Activated naive CD4-positive, alpha-beta T cell treated with anti-CD3 and anti-CD28 coated beads, Interleukin-2, amount 10 ng/mL, durations not matched to agents 7 days and 5 days (primary cell): Measurements from ENCODE around the gene KIF20B.

Experiments
- CTCF ChIA-PET: fragments of 350-600 bp; sonication (Branson Sonifier 250); formaldehyde crosslinking; loops from one replicate; lab custom pipeline; 2021; ENCODE audit warnings: antibody characterized with exemption; lab: Charles Lee
- DNase-seq: peaks from one replicate; pipeline ENCODE4 v3.0.0-alpha.2; 2020
- H3K27ac Mint-ChIP-seq: one replicate; pipeline ENCODE4 v1.8.0; 2021; ENCODE audit warnings: mild to moderate bottlenecking, moderate library complexity, mixed read lengths
- H3K27me3 Mint-ChIP-seq: one replicate; pipeline ENCODE4 v1.8.0; 2021; ENCODE audit warnings: mild to moderate bottlenecking, mixed read lengths
- H3K36me3 Mint-ChIP-seq: one replicate; pipeline ENCODE4 v1.8.0; 2021; ENCODE audit warnings: mixed read lengths
- H3K4me1 Mint-ChIP-seq: one replicate; pipeline ENCODE4 v1.8.0; 2021; ENCODE audit warnings: mixed read lengths
- H3K4me3 Mint-ChIP-seq: one replicate; pipeline ENCODE4 v1.8.0; 2021; ENCODE audit warnings: mild to moderate bottlenecking, moderate library complexity, mixed read lengths
- H3K9me3 Mint-ChIP-seq: one replicate; pipeline ENCODE4 v1.8.0; 2021; ENCODE audit warnings: mixed read lengths

Gene KIF20B

GRCh38 chr10:89782470-89782869, 81.1 kb downstream of the KIF20B start:
- CTCF ChIA-PET, result interaction anchor here (0.6 kb wide), 1 partner anchor 166 kb away, joined by 4 read pairs; no protein-coding TSS in a partner anchor
- no peak for DNase-seq
- no peak overlapping the region for H3K27ac Mint-ChIP-seq
- H3K27me3 Mint-ChIP-seq, result no peaks in the 10 kb centered on the region
- no peaks in the 10 kb centered on the region for H3K9me3 Mint-ChIP-seq
- no peaks in the 10 kb centered on the region for H3K4me1 Mint-ChIP-seq
- H3K36me3 Mint-ChIP-seq, result peaks cover 21% of the 10 kb centered on the region
- no peak overlapping the region for H3K4me3 Mint-ChIP-seq

- Mint-ChIP-seq H3K9me3 (no peaks in the 10 kb centered on the region), H3K4me1 (no peaks in the 10 kb centered on the region), H3K27ac (peak overlapping the region; percentile 42), H3K27me3 (no peaks in the 10 kb centered on the region), H3K4me3 (no peak overlapping the region), H3K36me3 (peaks cover 16% of the 10 kb centered on the region)
- CTCF ChIA-PET, result interaction anchor here (1.1 kb wide), 1 partner anchor 12 kb away, joined by 3 read pairs; no protein-coding TSS in a partner anchor
- DNase-seq, result no peak
These were observed 82.0 kb downstream of the KIF20B start for GRCh38 chr10:89783406-89783805.

DNA sequence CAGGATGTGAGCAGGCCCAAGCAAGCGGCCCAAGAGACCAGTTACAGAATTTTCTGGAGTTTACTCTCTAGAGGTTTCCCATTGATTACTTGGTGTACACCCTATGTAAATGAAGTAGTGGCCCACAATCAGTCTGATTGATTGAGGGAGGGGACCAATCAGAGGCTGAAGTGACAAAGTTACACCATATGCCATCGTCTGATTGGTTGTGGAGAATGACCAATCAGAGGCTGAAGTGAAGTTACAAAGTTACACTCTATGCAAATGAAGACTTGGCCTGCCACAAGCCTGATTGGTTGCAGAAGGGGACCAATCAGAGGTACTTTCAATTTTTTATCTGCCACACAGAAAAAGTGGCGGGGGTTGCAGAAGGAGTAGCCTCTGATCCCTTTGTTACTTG, 83.7 kb downstream of the KIF20B start:
- Mint-ChIP-seq H3K36me3 (peaks cover 7% of the 10 kb centered on the region), H3K27ac (no peak overlapping the region), H3K27me3 (peaks cover 8% of the 10 kb centered on the region), H3K4me3 (no peak overlapping the region), H3K9me3 (no peaks in the 10 kb centered on the region), H3K4me1 (peaks cover 8% of the 10 kb centered on the region)
- DNase-seq, result no peak
- CTCF ChIA-PET, result no interaction called here

DNA sequence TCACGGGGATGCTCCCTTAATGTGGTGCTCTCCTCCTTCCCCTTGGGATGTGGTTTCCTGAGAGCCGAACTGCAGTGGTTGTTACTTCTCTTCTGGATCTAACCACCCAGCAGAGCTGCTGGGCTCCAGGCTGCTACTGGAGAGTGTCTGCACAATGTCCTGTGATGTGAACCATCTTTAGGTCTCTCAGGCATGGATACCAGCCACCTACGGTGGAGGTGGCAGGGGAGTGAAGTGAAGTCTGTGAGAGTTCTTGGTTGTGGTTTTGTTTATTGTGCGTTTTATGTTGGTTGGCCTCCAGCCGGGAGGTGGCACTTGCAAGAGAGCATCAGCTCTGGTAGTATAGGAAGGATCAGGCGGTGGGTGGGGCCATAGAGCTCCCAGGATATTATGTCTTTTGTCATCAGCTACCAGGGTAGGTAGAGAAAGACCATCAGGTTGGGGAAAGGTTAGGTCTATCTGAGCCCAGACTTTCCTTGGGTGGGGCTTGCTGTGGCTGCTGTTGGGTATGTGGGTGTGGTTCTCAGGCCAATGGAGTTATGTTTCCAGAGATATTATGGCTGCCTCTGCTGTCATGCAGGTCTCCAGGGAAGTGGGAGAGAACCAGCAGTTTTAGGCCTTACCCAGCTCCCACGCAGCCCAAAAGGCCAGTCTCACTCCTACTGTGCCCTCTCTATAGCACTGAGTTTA, 87.9 kb downstream of the KIF20B start:
- no peaks in the 10 kb centered on the region for H3K9me3 Mint-ChIP-seq
- H3K4me3 Mint-ChIP-seq, result no peak overlapping the region
- H3K4me1 Mint-ChIP-seq, result peaks cover 8% of the 10 kb centered on the region
- no peak overlapping the region for H3K27ac Mint-ChIP-seq
- H3K27me3 Mint-ChIP-seq, result peaks cover 17% of the 10 kb centered on the region
- no peak for DNase-seq
- no peaks in the 10 kb centered on the region for H3K36me3 Mint-ChIP-seq
- CTCF ChIA-PET, result interaction anchor here (0.7 kb wide), 1 partner anchor 1076 kb away, joined by 3 read pairs; no protein-coding TSS in a partner anchor

GRCh38 chr10:89792187-89792586, 90.8 kb downstream of the KIF20B start:
- no peaks in the 10 kb centered on the region for H3K36me3 Mint-ChIP-seq
- no peak overlapping the region for H3K4me3 Mint-ChIP-seq
- H3K27ac Mint-ChIP-seq, result no peak overlapping the region
- CTCF ChIA-PET, result no interaction called here
- H3K27me3 Mint-ChIP-seq, result peaks cover 17% of the 10 kb centered on the region
- DNase-seq, result no peak
- H3K4me1 Mint-ChIP-seq, result peaks cover 8% of the 10 kb centered on the region
- H3K9me3 Mint-ChIP-seq, result no peaks in the 10 kb centered on the region

GRCh38 chr10:89793649-89794254, 92.4 kb downstream of the KIF20B start:
- Mint-ChIP-seq H3K36me3 (no peaks in the 10 kb centered on the region), H3K4me3 (no peak overlapping the region), H3K27ac (no peak overlapping the region), H3K27me3 (peaks cover 17% of the 10 kb centered on the region), H3K4me1 (peaks cover 8% of the 10 kb centered on the region), H3K9me3 (no peaks in the 10 kb centered on the region)
- CTCF ChIA-PET, result interaction anchor here (0.6 to 1.3 kb wide), 3 partner anchors 43 to 344 kb away, joined by 3 to 5 read pairs (median 3); no protein-coding TSS in a partner anchor
- DNase-seq, result peak; percentile 36

DNA sequence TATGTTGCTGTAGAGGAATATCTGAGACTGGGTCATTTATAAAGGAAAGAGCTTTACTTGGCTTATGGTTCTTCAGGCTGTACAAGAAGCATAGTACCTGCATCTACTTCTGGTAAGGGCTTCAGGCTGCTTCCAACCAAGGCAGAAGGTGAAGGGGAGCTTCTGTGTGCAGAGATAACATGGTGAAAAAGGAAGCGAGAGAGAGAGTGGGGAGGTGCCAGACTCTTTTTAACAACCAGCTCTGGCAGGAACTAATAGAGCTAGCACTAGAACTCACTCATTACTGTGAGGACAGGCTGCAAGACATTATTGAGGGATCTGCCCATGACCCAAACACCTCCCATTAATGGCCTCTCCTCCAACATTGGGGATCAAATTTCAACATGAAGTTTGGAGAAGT, 94.5 kb downstream of the KIF20B start:
- DNase-seq, result no peak
- Mint-ChIP-seq H3K9me3 (no peaks in the 10 kb centered on the region), H3K36me3 (no peaks in the 10 kb centered on the region), H3K4me3 (no peak overlapping the region), H3K27ac (no peak overlapping the region), H3K4me1 (no peaks in the 10 kb centered on the region), H3K27me3 (peaks cover 4% of the 10 kb centered on the region)
- CTCF ChIA-PET, result interaction anchor here (0.8 to 0.9 kb wide), 2 partner anchors 8 to 13 kb away, joined by 3 read pairs; no protein-coding TSS in a partner anchor

DNA sequence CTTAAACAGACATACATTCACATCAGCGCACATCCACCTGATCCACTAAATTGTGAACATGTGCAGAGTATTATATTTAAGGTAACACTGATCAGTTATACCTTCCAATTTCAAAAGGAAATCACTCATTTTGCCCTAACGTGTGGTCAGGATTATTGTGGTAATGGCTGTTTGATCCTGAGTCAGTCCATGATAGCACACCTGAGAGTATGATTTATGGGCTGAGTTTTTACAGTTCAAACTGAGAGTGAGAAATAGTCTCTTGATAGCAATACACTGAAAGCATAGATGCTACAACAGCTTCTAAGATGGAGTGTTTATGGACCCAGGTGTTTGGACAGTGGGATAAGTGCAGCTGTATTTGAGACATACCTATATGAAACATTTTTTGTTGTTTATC, 96.7 kb downstream of the KIF20B start:
- CTCF ChIA-PET, result no interaction called here
- no peaks in the 10 kb centered on the region for H3K4me1 Mint-ChIP-seq
- H3K9me3 Mint-ChIP-seq, result no peaks in the 10 kb centered on the region
- H3K4me3 Mint-ChIP-seq, result no peak overlapping the region
- no peak overlapping the region for H3K27ac Mint-ChIP-seq
- H3K27me3 Mint-ChIP-seq, result no peaks in the 10 kb centered on the region
- DNase-seq, result no peak
- H3K36me3 Mint-ChIP-seq, result no peaks in the 10 kb centered on the region

- no peaks in the 10 kb centered on the region for H3K36me3 Mint-ChIP-seq
- no peak overlapping the region for H3K4me3 Mint-ChIP-seq
- no peaks in the 10 kb centered on the region for H3K9me3 Mint-ChIP-seq
- no peaks in the 10 kb centered on the region for H3K4me1 Mint-ChIP-seq
- no peak overlapping the region for H3K27ac Mint-ChIP-seq
- CTCF ChIA-PET, result no interaction called here
- H3K27me3 Mint-ChIP-seq, result no peaks in the 10 kb centered on the region
- no peak for DNase-seq
These were observed 98.2 kb downstream of the KIF20B start for GRCh38 chr10:89799573-89799972.

DNA sequence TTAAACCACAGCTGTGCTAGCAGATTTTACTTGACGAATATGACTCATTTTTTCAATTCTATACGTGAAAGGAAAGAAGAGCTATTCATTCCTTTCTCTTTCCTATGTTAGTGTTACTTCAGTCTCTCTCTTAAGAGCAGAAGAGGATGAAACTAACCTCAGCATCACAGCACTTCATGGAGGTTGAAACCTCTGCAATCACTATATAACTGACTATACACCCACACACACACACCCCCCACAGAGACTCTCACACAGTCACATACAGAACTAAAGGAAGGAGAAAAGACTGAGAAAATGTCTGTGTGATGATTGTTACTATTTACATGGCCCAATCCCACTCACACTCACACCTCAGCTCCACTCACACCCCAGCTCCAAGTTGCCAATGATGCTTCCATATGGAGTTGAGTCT, 104.2 kb downstream of the KIF20B start:
- CTCF ChIA-PET, result no interaction called here
- DNase-seq, result no peak
- H3K27ac Mint-ChIP-seq, result no peak overlapping the region
- peaks cover 7% of the 10 kb centered on the region for H3K4me1 Mint-ChIP-seq
- no peak overlapping the region for H3K4me3 Mint-ChIP-seq
- no peaks in the 10 kb centered on the region for H3K9me3 Mint-ChIP-seq
- peaks cover 10% of the 10 kb centered on the region for H3K27me3 Mint-ChIP-seq
- no peaks in the 10 kb centered on the region for H3K36me3 Mint-ChIP-seq

GRCh38 chr10:89808842-89809241, 107.5 kb downstream of the KIF20B start:
- CTCF ChIA-PET, result no interaction called here
- H3K9me3 Mint-ChIP-seq, result no peaks in the 10 kb centered on the region
- no peak overlapping the region for H3K27ac Mint-ChIP-seq
- peaks cover 10% of the 10 kb centered on the region for H3K27me3 Mint-ChIP-seq
- H3K36me3 Mint-ChIP-seq, result no peaks in the 10 kb centered on the region
- H3K4me1 Mint-ChIP-seq, result peaks cover 7% of the 10 kb centered on the region
- no peak for DNase-seq
- H3K4me3 Mint-ChIP-seq, result no peak overlapping the region

GRCh38 chr10:89809766-89810165, 108.4 kb downstream of the KIF20B start:
- no peaks in the 10 kb centered on the region for H3K9me3 Mint-ChIP-seq
- CTCF ChIA-PET, result no interaction called here
- no peak for DNase-seq
- H3K36me3 Mint-ChIP-seq, result no peaks in the 10 kb centered on the region
- H3K4me3 Mint-ChIP-seq, result no peak overlapping the region
- H3K27me3 Mint-ChIP-seq, result peaks cover 10% of the 10 kb centered on the region
- H3K4me1 Mint-ChIP-seq, result peaks cover 7% of the 10 kb centered on the region
- H3K27ac Mint-ChIP-seq, result no peak overlapping the region

GRCh38 chr10:89810908-89811525, 109.6 kb downstream of the KIF20B start:
- Mint-ChIP-seq H3K36me3 (no peaks in the 10 kb centered on the region), H3K4me3 (no peak overlapping the region), H3K27ac (no peak overlapping the region), H3K4me1 (peaks cover under 1% of the 10 kb centered on the region), H3K9me3 (no peaks in the 10 kb centered on the region), H3K27me3 (peaks cover 9% of the 10 kb centered on the region)
- CTCF ChIA-PET, result no interaction called here
- DNase-seq, result no peak

DNA sequence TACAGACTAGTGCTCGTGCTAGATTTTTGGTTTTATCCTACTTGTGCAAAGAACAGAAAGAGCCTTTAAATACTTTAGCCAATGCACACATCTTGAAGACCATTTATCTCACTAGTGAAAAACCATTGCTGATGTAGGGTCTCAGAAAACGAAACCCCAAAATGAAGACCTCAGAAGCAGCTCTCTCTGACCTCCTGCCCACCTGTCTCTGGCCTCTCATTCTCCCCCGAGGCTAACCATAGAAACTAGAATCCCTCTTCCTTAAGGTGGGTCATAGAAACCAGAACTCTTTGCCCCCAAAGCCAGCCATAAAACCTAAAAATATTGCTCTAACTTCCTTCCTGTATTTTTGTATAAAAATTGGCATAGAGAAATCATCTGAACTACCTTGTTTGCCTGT, 112.2 kb downstream of the KIF20B start:
- H3K36me3 Mint-ChIP-seq, result no peaks in the 10 kb centered on the region
- no peaks in the 10 kb centered on the region for H3K4me1 Mint-ChIP-seq
- peaks cover 1% of the 10 kb centered on the region for H3K9me3 Mint-ChIP-seq
- no peak for DNase-seq
- H3K27me3 Mint-ChIP-seq, result peaks cover 5% of the 10 kb centered on the region
- CTCF ChIA-PET, result no interaction called here
- no peak overlapping the region for H3K4me3 Mint-ChIP-seq
- no peak overlapping the region for H3K27ac Mint-ChIP-seq
